ENCODE results near the gene LRMDA. TPM values are rescaled to one million over a fixed set of nuclear protein-coding genes. Genes with fewer than 3 reads are reported as not detected.
A peak's percentile ranks its signal among the peaks of the same experiment; 100 is the strongest.

LRMDA gene
- total and polyA plus RNA-seq, 2 of the 13 experiments (the other 11 are each of a cell fraction or from before 2014, with no cell fraction given): 13.4 to 22.0 TPM

DNA sequence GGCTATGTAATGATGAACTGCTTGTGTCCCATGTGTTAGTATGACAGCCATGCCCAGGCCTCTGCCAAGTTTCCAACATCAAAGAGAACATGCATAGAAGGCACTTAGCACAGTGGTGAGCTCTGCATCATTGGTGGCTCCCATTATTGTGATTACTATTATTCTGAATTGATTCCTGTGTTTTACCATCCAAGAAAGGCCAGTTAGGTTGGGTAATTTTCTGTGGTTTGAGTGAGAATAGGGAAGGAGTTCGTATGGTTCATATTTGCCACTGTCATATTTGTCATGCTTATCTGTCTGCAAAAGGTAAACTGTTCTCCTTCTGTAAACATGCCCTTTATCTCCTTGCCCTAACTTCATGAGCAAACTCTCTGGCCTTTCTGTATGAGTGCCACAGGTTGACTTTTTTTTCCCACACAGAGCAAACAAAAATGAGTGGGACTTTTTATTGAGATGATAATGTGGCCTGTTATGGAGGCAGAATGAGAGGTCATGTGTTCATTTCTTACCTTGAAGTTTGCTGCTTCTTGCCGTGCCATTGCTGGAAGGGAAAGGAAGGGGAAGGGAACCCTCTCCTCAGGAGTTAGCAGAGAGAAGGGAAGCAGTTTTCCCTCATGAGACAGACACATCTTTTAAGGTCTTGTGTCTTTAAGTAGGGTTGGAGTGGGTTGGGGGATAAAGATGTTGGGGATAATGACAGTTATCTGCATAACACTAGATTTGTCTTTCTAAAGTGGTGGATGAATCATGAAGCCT, 301.9 kb downstream of the LRMDA start:
- Histone ChIP-seq H3K4me2 (ENCODE audit: low read depth, low read length) (peak overlapping the region; percentile 44), H3K9ac (ENCODE audit: insufficient read depth, low read depth, low read length) (no peak overlapping the region), H3K36me3 (replicated peaks in 1 of 2; ENCODE audit: control insufficient read depth in 1 of 2, insufficient read depth in 2 of 2, low read length in 2 of 2) (no peaks in the 10 kb centered on the region; a peak in 1 of 5 replicates), H3K9me3 (ENCODE audit: low read length) (no peaks in the 10 kb centered on the region), H2AFZ (ENCODE audit: low read length) (no peak overlapping the region), H3K27ac (ENCODE audit: extremely low read length, insufficient read depth, low read length) (peak overlapping the region; percentile 56), H3K27me3 (ENCODE audit: control insufficient read depth in 1 of 2, insufficient read depth in 2 of 2, low read length in 2 of 2) (no peaks in the 10 kb centered on the region), H3K4me3 (replicated peaks in 1 of 3; ENCODE audit: insufficient read depth in 1 of 3, low read depth in 2 of 3, low read length in 3 of 3) (no peak overlapping the region), H3K4me1 (ENCODE audit: insufficient read depth, low read length) (peaks cover 55% of the 10 kb centered on the region), H4K20me1 (ENCODE audit: insufficient read depth, low read length) (no peaks in the 10 kb centered on the region), H3K79me2 (ENCODE audit: insufficient read depth, low read length) (no peaks in the 10 kb centered on the region)
- 0% methylated on average over 2 of the region's 2 CpGs for WGBS (ENCODE audit: low lambda C conversion rate)
- intact Hi-C loops (cut with micrococcal nuclease; ENCODE audit: unreplicated experiment) (loop anchor here (5.0 kb wide), 1 partner anchor 44 kb away; no protein-coding TSS in a partner anchor), in situ Hi-C loops (cut with HindIII; ENCODE audit: extremely low pct_ligation_motif_present, low pct_unique_long_range_greater_than_20kb) (no loop called here)
- POLR2A ChIA-PET: interaction anchor here (1.5 to 1.7 kb wide), 3 partner anchors 10 to 300 kb away, joined by 3 to 6 read pairs (median 6); no protein-coding TSS in a partner anchor
- DNase-seq (ENCODE audit: low spot score): peak; percentile 95
- CTCF ChIA-PET (ENCODE audit: low intra/inter-chr PET ratio, low total read pairs): no interaction called here
- FAIRE-seq: peak; percentile 94
- ATAC-seq: peak; percentile 98
- no TSS peak for BruUV-seq (replicated peaks)
- TF ChIP-seq ZNF331 (CRISPR knock-in tag; IDR thresholded peaks at IDR 0.05) (peak; percentile 84; the same call in 1 of the 2 replicates), ZFP41 (CRISPR knock-in tag; IDR thresholded peaks at IDR 0.05; ENCODE audit: borderline replicate concordance) (no peak), ZC3H13 (CRISPR knock-in tag; IDR thresholded peaks at IDR 0.05) (no peak), ZNF574 (CRISPR knock-in tag; IDR thresholded peaks at IDR 0.05) (no peak; the same call in 1 of the 2 replicates), SAFB2 (CRISPR knock-in tag; IDR thresholded peaks at IDR 0.05; ENCODE audit: borderline replicate concordance, low read depth) (no peak; the same call in 1 of the 2 replicates), U2AF2 (IDR thresholded peaks at IDR 0.05; ENCODE audit: low read depth, low read length) (no peak), SMYD3 (CRISPR knock-in tag; IDR thresholded peaks at IDR 0.05) (no peak; the same call in 1 of the 2 replicates), ZNF264 (CRISPR knock-in tag; IDR thresholded peaks at IDR 0.05) (peak; percentile 93), NONO (IDR thresholded peaks at IDR 0.05) (no peak), NONO (CRISPR knock-in tag; conservative IDR thresholded peaks at IDR 0.05) (peak; percentile 87), ZNF841 (CRISPR knock-in tag; IDR thresholded peaks at IDR 0.05; ENCODE audit: borderline replicate concordance) (peak; percentile 62; the same call in 1 of the 2 replicates), ISX (CRISPR knock-in tag; conservative IDR thresholded peaks at IDR 0.05) (no peak), ZNF724P (CRISPR knock-in tag; IDR thresholded peaks at IDR 0.05; ENCODE audit: borderline replicate concordance) (no peak), ZNF501 (CRISPR knock-in tag; IDR thresholded peaks at IDR 0.05) (no peak), ZMAT3 (CRISPR knock-in tag; conservative IDR thresholded peaks at IDR 0.05) (no peak), HDAC6 (IDR thresholded peaks at IDR 0.05; ENCODE audit: low read depth, low read length) (no peak), ZNF530 (CRISPR knock-in tag; IDR thresholded peaks at IDR 0.05; ENCODE audit: low read depth) (no peak), TBX2 (CRISPR knock-in tag; IDR thresholded peaks at IDR 0.05; ENCODE audit: borderline replicate concordance) (peak; percentile 84), ZNF850 (CRISPR knock-in tag; conservative IDR thresholded peaks at IDR 0.05) (no peak), ZNF720 (CRISPR knock-in tag; IDR thresholded peaks at IDR 0.05) (no peak), NFE2L2 (IDR thresholded peaks at IDR 0.05; ENCODE audit: low read length) (no peak), ZNF17 (CRISPR knock-in tag; IDR thresholded peaks at IDR 0.05) (no peak)
- TF ChIP-seq, protein P1, sequence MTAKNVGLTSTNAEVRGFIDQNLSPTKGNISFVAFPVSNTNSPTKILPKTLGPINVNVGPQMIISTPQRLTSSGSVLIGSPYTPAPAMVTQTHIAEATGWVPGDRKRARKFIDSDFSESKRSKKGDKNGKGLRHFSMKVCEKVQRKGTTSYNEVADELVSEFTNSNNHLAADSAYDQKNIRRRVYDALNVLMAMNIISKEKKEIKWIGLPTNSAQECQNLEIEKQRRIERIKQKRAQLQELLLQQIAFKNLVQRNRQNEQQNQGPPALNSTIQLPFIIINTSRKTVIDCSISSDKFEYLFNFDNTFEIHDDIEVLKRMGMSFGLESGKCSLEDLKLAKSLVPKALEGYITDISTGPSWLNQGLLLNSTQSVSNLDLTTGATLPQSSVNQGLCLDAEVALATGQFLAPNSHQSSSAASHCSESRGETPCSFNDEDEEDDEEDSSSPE (CRISPR knock-in tag; IDR thresholded peaks at IDR 0.05): no peak; the same call in 1 of the 2 replicates

Measured in HepG2 (cell line).